Activated CD4-positive, alpha-beta T cell treated with anti-CD3 and anti-CD28 coated beads for 1 hour (primary cell): ENCODE measurements around the gene ANAPC2.

ENCODE experiments used
- DNase-seq: peaks from one replicate; pipeline ENCODE4 v3.0.0-alpha.2; 2020

ANAPC2 gene, protein sequence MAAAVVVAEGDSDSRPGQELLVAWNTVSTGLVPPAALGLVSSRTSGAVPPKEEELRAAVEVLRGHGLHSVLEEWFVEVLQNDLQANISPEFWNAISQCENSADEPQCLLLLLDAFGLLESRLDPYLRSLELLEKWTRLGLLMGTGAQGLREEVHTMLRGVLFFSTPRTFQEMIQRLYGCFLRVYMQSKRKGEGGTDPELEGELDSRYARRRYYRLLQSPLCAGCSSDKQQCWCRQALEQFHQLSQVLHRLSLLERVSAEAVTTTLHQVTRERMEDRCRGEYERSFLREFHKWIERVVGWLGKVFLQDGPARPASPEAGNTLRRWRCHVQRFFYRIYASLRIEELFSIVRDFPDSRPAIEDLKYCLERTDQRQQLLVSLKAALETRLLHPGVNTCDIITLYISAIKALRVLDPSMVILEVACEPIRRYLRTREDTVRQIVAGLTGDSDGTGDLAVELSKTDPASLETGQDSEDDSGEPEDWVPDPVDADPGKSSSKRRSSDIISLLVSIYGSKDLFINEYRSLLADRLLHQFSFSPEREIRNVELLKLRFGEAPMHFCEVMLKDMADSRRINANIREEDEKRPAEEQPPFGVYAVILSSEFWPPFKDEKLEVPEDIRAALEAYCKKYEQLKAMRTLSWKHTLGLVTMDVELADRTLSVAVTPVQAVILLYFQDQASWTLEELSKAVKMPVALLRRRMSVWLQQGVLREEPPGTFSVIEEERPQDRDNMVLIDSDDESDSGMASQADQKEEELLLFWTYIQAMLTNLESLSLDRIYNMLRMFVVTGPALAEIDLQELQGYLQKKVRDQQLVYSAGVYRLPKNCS

GRCh38 chr9:137188490-137189296 is at the start of gene ANAPC2, which contains the start of gene SSNA1:
ANAPC2 (minus strand) TSS chr9:137188560; CDS start chr9:137188532, 28 bp downstream.
SSNA1 (plus strand) TSS chr9:137188676; CDS start chr9:137188727, 51 bp downstream.
- peak; percentile 92 for DNase-seq

DNA sequence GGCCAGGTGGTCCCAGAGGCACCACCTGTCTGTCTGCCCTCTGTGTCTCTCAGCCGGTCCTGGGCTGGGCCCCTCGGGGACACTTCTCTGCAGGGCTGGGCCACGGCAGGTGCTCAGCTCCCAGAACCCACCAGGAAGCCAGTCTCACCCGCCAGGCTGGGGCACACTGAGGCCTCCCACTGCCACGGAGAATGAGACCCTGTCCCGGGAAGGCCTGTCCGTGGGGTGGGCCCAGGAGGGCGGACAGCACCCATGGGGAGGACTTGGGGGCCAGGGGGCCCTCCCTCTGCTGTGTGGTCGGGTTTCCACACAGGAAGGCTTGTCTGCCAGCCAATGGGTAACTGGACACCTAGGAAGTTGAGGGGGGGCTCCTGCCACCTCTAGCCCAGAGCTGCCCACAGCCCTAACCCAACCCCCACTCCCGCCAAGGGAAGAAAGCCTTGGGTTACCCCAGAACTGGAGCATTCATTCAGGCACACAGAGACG is 48.6 kb upstream of the ANAPC2 start:
- no peak for DNase-seq

GRCh38 chr9:137236238-137236935 is 48.0 kb upstream of the ANAPC2 start:
- DNase-seq = peak; percentile 85

GRCh38 chr9:137235424-137236237 is 47.3 kb upstream of the ANAPC2 start:
- DNase-seq = no peak

GRCh38 chr9:137234758-137235423 is 46.5 kb upstream of the ANAPC2 start:
- no peak for DNase-seq

DNA sequence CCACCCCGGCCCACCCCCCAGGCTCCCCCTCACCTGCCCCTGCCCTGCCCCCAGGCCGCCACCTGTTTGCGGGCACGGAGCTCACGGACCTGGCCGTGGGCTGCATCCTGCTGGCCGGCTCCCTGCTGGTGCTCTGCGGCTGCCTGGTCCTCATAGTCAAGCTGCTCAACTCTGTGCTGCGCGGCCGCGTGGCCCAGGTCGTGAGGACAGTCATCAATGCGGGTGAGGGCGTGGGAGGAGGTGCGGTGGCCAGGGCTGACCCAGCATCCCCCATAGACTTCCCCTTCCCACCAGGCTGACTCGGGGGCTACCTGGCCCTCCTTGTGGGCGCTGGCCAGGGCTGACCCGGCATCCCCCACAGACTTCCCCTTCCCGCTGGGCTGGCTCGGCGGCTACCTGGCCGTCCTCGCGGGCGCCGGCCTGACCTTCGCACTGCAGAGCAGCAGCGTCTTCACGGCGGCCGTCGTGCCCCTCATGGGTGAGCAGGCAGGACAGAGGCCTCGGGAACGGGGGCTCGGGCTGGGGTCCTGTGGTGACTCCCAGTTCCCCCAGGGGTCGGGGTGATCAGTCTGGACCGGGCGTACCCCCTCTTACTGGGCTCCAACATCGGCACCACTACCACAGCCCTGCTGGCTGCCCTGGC is 45.8 kb upstream of the ANAPC2 start:
- DNase-seq = no peak

DNA sequence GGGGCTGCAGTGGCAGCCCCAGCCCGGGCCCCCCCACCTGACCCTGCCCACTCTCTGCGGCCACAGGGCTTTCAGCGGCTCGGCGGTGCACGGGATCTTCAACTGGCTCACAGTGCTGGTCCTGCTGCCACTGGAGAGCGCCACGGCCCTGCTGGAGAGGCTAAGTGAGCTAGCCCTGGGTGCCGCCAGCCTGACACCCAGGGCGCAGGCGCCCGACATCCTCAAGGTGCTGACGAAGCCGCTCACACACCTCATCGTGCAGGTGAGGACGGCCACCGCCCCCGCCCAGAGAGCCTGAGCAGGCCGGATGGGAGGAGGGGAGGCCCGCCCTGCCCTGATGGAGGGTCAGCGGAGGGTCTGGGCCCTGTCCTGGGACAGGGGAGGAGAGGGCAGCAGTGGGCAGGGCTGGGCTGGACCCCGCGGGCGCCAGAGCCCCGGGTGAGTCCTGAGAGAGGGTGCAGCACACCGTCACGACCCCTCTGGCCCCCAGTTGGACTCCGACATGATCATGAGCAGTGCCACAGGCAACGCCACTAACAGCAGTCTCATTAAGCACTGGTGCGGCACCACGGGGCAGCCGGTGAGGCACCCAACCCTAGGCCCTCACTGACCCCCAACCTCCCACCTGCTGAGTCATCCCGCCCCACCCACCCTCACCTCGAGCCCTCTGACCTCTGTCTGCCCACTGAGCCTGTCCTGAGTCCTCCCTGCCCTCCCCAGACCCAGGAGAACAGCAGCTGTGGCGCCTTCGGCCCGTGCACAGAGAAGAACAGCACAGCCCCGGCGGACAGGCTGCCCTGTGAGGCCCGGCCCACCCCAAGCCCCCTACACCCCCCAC is 45.0 kb upstream of the ANAPC2 start:
- no peak for DNase-seq

DNA sequence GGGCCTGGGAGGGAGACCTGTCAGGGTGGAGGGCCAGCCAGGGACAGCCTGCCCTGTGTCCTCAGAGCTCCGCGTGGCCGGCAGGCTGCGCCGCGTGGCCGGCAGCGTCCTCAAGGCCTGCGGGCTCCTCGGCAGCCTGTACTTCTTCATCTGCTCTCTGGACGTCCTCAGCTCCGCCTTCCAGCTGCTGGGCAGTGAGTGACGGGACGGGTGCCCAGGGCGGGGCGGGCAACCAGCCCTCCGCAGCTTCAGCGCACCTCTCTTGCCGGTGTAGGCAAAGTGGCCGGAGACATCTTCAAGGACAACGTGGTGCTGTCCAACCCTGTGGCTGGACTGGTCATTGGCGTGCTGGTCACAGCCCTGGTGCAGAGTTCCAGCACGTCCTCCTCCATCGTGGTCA is 44.1 kb upstream of the ANAPC2 start:
- no peak for DNase-seq

- no peak for DNase-seq
These were observed 43.7 kb upstream of the ANAPC2 start for GRCh38 chr9:137232101-137232500.

DNA sequence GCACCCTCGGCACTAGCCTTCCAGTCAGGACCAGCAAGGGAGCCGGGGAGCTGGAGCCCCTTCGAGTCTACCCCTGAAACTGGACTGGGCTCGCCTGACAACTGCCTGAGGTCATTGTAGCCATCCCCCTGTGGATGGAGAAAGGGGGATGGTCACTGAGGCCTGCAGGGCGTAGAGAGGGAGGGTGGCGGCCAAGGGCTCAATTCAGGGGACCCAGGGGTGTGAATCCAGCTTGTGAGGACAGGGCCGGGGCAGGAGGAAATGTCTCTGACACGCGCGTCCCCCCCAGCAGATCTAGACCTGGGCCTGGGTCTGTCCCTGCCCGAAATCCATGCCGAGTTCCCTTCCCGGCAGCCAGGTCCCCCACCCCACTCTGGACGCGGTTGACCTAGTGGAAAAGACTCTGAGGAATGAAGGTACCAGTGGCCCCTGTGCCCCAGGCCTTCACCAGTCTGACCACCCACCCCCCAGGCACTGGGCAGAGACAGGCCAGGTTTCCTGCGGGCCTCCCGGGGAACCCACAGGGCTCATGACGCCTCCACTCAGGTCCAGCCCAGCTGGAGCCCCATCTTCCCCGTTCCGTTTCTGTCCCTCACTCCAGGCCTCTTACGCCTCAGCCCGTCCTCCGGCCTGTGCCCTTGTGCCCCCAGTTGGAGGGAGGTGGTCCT is 43.1 kb upstream of the ANAPC2 start:
- no peak for DNase-seq

DNA sequence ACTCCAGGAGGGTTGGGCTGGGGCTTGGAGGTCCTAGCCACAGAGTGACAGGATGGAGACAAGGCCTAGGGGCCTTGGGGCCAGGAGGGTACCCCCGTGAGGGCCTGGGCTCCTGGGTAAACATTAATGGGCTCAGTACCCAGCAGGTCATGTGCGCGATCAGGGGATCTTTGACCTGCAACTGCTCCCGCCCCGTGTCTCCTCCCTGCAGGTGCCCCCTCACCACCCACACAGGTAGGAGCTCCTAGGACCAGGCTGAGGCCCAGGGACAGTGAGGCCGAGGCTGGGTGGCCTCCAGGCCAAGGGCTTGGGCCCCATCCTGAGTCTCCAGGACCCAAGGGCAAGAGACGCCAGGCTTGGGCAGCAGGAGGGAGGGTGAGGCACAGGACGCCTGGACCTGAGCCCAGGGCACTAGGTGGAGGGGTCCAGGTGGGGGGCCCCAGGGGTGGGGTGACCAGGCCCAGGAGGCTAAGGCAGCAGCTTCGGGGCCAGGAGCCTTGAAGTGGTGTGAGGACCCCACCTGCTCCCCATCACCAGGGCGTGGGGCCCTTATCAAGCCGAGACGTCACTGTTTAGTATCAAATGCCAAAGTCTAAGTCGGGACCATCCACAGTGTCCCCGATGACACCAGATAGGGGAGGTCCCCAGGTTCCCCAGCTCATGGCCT is 42.5 kb upstream of the ANAPC2 start, which contains the start of gene SLC34A3:
Gene SLC34A3 (plus strand): TSS at position 197 of the 667 bp plus-strand sequence. CDS start 802 bp downstream, outside the sequence.
- DNase-seq = no peak

GRCh38 chr9:137229903-137230704 is 41.7 kb upstream of the ANAPC2 start:
- DNase-seq = no peak

DNA sequence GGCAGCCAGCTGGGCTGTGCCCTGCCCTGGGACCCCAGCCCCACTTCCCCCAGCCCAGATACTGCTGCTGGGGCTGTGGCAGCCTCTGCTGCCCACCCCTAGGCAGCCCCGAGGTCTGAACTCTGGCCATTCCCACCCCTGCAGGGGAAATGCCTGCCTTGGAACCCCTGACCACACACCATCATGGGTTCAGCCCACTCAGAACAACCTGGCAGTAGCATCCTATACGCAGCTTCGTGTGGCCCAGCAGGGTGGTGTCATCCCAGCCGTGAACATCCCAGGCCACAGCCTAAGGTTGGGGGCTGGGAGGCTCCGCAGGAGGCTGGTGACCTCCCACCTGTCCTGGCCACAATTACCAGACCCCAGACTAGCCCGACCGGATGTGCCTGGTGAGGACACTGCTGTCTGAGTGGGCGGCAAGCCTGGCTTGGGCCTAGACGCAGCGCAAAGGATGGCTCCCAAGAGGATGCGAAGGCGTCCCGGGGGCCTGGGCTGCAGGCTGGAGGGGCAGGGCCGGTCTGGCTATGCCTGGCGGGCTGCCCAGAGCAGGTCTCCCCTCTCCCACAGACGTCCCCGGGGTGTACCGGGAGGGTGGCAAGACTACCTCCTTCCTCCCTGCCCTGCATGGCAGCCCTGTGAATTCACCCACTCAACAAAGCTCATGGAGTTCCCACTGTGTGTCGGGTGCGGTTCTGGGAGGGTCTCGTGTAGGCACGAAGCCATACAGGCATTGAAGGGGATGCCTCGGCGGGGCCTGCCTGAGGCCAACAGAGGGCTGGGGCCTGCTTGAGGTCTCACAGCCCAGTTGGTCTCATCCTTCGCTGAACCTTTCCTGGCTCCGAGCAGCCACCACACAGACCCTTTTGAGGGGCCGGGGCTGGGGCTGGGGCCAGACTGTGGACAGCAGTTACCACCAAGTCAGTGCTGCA is 40.9 kb upstream of the ANAPC2 start:
- no peak for DNase-seq

DNA sequence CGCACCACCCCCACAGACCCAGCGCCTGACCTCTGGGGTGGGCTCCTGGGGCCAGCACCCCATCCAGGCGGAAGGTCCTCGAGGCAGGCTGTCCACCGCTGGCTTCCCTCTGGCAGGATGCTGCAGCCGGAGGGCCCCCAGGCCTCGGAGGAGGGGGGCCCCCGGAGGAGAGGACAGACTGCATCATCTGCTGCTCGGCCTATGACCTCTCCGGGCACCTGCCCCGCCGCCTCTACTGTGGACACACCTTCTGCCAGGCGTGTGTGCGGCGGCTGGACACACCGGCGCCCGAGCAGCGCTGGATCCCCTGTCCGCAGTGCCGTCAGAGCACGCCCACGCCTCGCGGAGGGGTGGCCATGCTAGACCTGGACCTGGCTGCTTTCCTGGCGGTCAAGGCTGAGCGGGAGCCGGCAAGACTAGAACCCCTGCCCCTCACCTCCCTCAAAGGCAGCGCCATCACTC is 40.2 kb upstream of the ANAPC2 start:
- no peak for DNase-seq

- no peak for DNase-seq
These were observed 39.6 kb upstream of the ANAPC2 start for GRCh38 chr9:137227853-137228505.
